GM19324 (cell line): ENCODE results near the gene RILPL2.
"Not testable (repeated sequence)": the region's sequence is repeated elsewhere in the genome, so short reads cannot be mapped to it uniquely, and the experiment has no call there.

Source experiments
- ATAC-seq: cut with Tn5 transposase; IDR thresholded peaks from one replicate; pipeline ENCODE4 v1.9.1; 2021; ENCODE audit warnings: mild to moderate bottlenecking, moderate library complexity; ENCODE audit not compliant: unreplicated experiment, low FRiP score

The RILPL2 gene

GRCh38 chr12:123385536-123385935, 50.9 kb downstream of the RILPL2 start:
- not testable (repeated sequence) for ATAC-seq

GRCh38 chr12:123384994-123385376, 51.5 kb downstream of the RILPL2 start:
- no peak for ATAC-seq

- ATAC-seq = no peak
Observed at GRCh38 chr12:123384318-123384993, 52.0 kb downstream of the RILPL2 start.

- ATAC-seq = no peak
Observed at GRCh38 chr12:123382684-123383083, 53.8 kb downstream of the RILPL2 start.

- no peak for ATAC-seq
Observed at GRCh38 chr12:123379391-123379790, 57.1 kb downstream of the RILPL2 start.

GRCh38 chr12:123372415-123372814, 64.1 kb downstream of the RILPL2 start:
- not testable (repeated sequence) for ATAC-seq

- ATAC-seq = not testable (repeated sequence)
Observed at GRCh38 chr12:123371667-123372368, 64.7 kb downstream of the RILPL2 start.

- no peak for ATAC-seq
Observed at GRCh38 chr12:123369229-123369628, 67.3 kb downstream of the RILPL2 start.

- ATAC-seq = not testable (repeated sequence)
Observed at GRCh38 chr12:123368431-123368830, 68.1 kb downstream of the RILPL2 start.

- no peak for ATAC-seq
Observed at GRCh38 chr12:123367511-123367910, 69.0 kb downstream of the RILPL2 start.
